ENCODE results near the gene HCRTR1.

GRCh38 chr1:31639543-31639942 is 22.1 kb downstream of the HCRTR1 start:
- TF ChIP-seq EZH2phosphoT487 (IDR thresholded peaks at IDR 0.05; ENCODE audit: insufficient read depth, low read depth) (no peak), EZH2 (IDR thresholded peaks at IDR 0.05; ENCODE audit: insufficient read depth, poor library complexity, severe bottlenecking) (no peak)

Measured in GM23248 (cell line).